OCI-LY7 (cell line): Measurements from ENCODE around the gene CEPT1. TPM values are rescaled to one million over a fixed set of nuclear protein-coding genes. Genes with fewer than 3 reads are reported as not detected.

ENCODE experiments used
- BruUV-seq: library from RNA; stranded (reverse); fragments of 400-500 nt; replicated peaks from 2 replicates; lab custom pipeline; 2021; lab: Mats Ljungman, UMichigan
- CTCF ChIA-PET: fragments of 300-600 bp; sonication (Branson Sonifier 250); formaldehyde crosslinking; loops from one replicate; lab custom pipeline; 2022; ENCODE audit warnings: antibody characterized with exemption; ENCODE audit not compliant: unreplicated experiment; lab: Charles Lee
- POLR2A ChIA-PET: fragments of 300-600 bp; sonication (Branson Sonifier 250); formaldehyde crosslinking; loops from one replicate; lab custom pipeline; 2022; ENCODE audit warnings: antibody characterized with exemption; lab: Charles Lee
- DNase-seq: peaks from one replicate; pipeline ENCODE4 v3.0.0-alpha.2; 2015; ENCODE audit warnings: low spot score
- H2AFZ ChIP-seq: fragments of 200-600 bp; sonication (generic), shearing (Covaris generic); 2 replicates; pipeline ENCODE4 v1.6.1; 2014; ENCODE audit warnings: mild to moderate bottlenecking, antibody characterized with exemption, low read length, moderate library complexity
- H3K27ac ChIP-seq: fragments of 200-600 bp; sonication (generic); 2 replicates; pipeline ENCODE4 v1.5.1; 2014; ENCODE audit warnings: mixed run types, low read depth, mild to moderate bottlenecking, moderate library complexity, low read length, inconsistent platforms; ENCODE audit not compliant: poor library complexity, severe bottlenecking
- H3K36me3 ChIP-seq: fragments of 200-600 bp; sonication (generic); 2 replicates; pipeline ENCODE4 v1.6.1; 2014; ENCODE audit warnings: mild to moderate bottlenecking, antibody characterized with exemption, low read length, moderate library complexity, mixed read lengths; ENCODE audit not compliant: insufficient read depth
- H3K4me1 ChIP-seq: fragments of 200-600 bp; sonication (generic); 2 replicates; pipeline ENCODE4 v1.5.1; 2014; ENCODE audit warnings: mild to moderate bottlenecking, low read length; ENCODE audit not compliant: insufficient read depth, poor library complexity, severe bottlenecking
- H3K4me2 ChIP-seq: fragments of 200-600 bp; sonication (generic); 2 replicates; pipeline ENCODE4 v1.6.1; 2014; ENCODE audit warnings: mild to moderate bottlenecking, low read length
- H3K4me3 ChIP-seq: fragments of 200-600 bp; sonication (generic); 2 replicates; pipeline ENCODE4 v1.5.1; 2014; ENCODE audit warnings: mild to moderate bottlenecking, low read depth, low read length; ENCODE audit not compliant: poor library complexity, severe bottlenecking
- H3K79me2 ChIP-seq: fragments of 200-600 bp; sonication (generic); 2 replicates; pipeline ENCODE4 v1.6.1; 2016; ENCODE audit warnings: low read depth, mild to moderate bottlenecking, low read length, moderate library complexity, mixed read lengths; ENCODE audit not compliant: insufficient read depth
- H3K9me2 ChIP-seq: fragments of 200-600 bp; sonication (generic); 2 replicates; pipeline ENCODE4 v1.6.1; 2016; ENCODE audit warnings: mild to moderate bottlenecking, low read length, mixed read lengths; ENCODE audit not compliant: insufficient read depth
- H3K9me3 ChIP-seq: fragments of 200-600 bp; sonication (generic); 2 replicates; pipeline ENCODE4 v1.6.1; 2014; ENCODE audit warnings: mild to moderate bottlenecking, mixed run types, low read length, mixed read lengths
- H4K20me1 ChIP-seq: fragments of 200-600 bp; sonication (generic); 2 replicates; pipeline ENCODE4 v1.6.1; 2014; ENCODE audit warnings: mild to moderate bottlenecking, antibody characterized with exemption, low read length, moderate library complexity, mixed read lengths; ENCODE audit not compliant: insufficient read depth
- EZH2phosphoT487 ChIP-seq: fragments of 200-600 bp; sonication (generic); IDR thresholded peaks from 2 replicates; pipeline ENCODE4 v1.6.1; 2018; ENCODE audit warnings: low read depth, borderline replicate concordance, mild to moderate bottlenecking, mixed run types, antibody characterized with exemption, low read length, moderate library complexity, mixed read lengths
- intact Hi-C: fragments of 100-400 bp; cut with micrococcal nuclease; formaldehyde crosslinking; loops from one replicate; pipeline ENCODE4 v1.10.0; 2022; ENCODE audit not compliant: unreplicated experiment
- total RNA-seq, 2 experiments: library from RNA; depleted of rRNA in 1 of 2; stranded (reverse); fragments of >200 nt in 1 of 2; shearing (Covaris generic) in 1 of 2; gene quantifications; 2 replicates each; pipeline ENCODE4 v1.2.3, GENCODE V29; 2014 to 2022
- TF ChIP-seq, protein P1 (sequence below): fragments of 200-600 bp; sonication (generic); conservative IDR thresholded peaks from 2 replicates; pipeline ENCODE4 v1.5.1; 2014; ENCODE audit warnings: mild to moderate bottlenecking, antibody characterized with exemption, low read length, moderate library complexity, mixed read lengths

The CEPT1 gene
- total RNA-seq, 2 experiments from 2014 or later, result 44.9 to 59.0 TPM

GRCh38 chr1:111099289-111099688 is 40.7 kb upstream of the CEPT1 start:
- H3K27ac ChIP-seq, result no peak overlapping the region
- intact Hi-C loops, result no loop called here
- H3K9me3 ChIP-seq, result peaks cover 31% of the 10 kb centered on the region; the same call in 1 of the 2 replicates
- ChIA-PET CTCF (no interaction called here), POLR2A (interaction anchor here (0.9 kb wide), 1 partner anchor 40 kb away, joined by 3 read pairs; the partner anchor contains the start of genes CEPT1 and DRAM2)
- no peaks in the 10 kb centered on the region for H3K9me2 ChIP-seq
- DNase-seq, result peak; percentile 63
- no peak overlapping the region for H3K4me2 ChIP-seq
- TF ChIP-seq, protein P1, sequence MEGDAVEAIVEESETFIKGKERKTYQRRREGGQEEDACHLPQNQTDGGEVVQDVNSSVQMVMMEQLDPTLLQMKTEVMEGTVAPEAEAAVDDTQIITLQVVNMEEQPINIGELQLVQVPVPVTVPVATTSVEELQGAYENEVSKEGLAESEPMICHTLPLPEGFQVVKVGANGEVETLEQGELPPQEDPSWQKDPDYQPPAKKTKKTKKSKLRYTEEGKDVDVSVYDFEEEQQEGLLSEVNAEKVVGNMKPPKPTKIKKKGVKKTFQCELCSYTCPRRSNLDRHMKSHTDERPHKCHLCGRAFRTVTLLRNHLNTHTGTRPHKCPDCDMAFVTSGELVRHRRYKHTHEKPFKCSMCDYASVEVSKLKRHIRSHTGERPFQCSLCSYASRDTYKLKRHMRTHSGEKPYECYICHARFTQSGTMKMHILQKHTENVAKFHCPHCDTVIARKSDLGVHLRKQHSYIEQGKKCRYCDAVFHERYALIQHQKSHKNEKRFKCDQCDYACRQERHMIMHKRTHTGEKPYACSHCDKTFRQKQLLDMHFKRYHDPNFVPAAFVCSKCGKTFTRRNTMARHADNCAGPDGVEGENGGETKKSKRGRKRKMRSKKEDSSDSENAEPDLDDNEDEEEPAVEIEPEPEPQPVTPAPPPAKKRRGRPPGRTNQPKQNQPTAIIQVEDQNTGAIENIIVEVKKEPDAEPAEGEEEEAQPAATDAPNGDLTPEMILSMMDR, result no peak
- no peak for TF ChIP-seq EZH2phosphoT487
- no peaks in the 10 kb centered on the region for H3K79me2 ChIP-seq
- H4K20me1 ChIP-seq, result no peaks in the 10 kb centered on the region
- no peak overlapping the region for H2AFZ ChIP-seq
- no peak overlapping the region for H3K4me3 ChIP-seq
- no peaks in the 10 kb centered on the region for H3K4me1 ChIP-seq
- peaks cover 10% of the 10 kb centered on the region; the same call in 1 of the 2 replicates for H3K36me3 ChIP-seq
- BruUV-seq, result no TSS peak

DNA sequence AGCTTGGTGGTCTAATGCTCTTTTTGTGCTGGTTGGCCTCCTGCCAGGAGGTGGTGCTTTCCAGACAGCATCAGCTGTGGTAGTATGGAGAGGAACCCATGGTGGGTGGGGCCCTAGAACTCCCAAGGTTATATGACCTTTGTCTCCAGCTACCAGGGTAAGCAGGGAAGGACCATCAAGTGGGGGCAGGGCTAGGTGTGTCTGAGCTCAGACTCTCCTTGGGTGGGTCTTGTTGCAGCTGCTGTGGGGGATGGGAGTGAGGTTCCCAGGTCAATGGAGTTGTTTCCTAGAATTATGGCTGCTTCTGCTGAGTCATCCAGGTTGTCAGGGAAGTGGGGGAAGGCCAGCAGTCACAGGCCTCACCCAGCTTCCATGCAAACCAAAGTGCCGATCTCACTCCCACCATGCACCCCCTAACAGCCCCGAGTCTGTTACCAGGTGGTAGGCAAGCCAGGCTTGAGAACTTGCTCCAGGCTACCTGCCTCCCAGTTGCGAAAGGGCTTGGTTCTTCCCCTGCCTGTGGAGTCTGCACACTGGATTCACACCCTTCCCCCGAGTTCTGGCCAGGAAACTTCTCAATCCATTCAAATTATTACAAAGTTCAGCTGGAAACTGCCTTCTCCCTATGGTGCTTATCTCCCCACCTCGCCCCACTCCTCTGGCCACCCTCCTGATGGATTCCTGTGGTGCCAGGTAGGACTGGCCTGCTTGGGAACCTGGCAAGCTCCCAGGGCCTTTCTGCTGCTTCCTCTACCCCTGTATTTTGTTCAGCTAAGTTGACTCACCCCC is 38.0 kb upstream of the CEPT1 start:
- intact Hi-C loops, result no loop called here
- Histone ChIP-seq H3K36me3 (peaks cover 10% of the 10 kb centered on the region; the same call in 1 of the 2 replicates), H3K4me1 (no peaks in the 10 kb centered on the region), H3K27ac (no peak overlapping the region), H3K9me2 (no peaks in the 10 kb centered on the region), H2AFZ (no peak overlapping the region), H3K4me3 (no peak overlapping the region), H4K20me1 (no peaks in the 10 kb centered on the region), H3K79me2 (no peaks in the 10 kb centered on the region), H3K9me3 (peaks cover 31% of the 10 kb centered on the region; the same call in 1 of the 2 replicates), H3K4me2 (no peak overlapping the region)
- TF ChIP-seq, protein P1, result no peak
- TF ChIP-seq EZH2phosphoT487, result no peak
- POLR2A ChIA-PET, result no interaction called here
- CTCF ChIA-PET, result no interaction called here
- no TSS peak for BruUV-seq
- DNase-seq, result no peak

- no TSS peak for BruUV-seq
- ChIA-PET CTCF (no interaction called here), POLR2A (interaction anchor here (0.8 to 1.3 kb wide), 2 partner anchors 17 to 20 kb away, joined by 3 to 5 read pairs; no protein-coding TSS in a partner anchor)
- H3K9me3 ChIP-seq, result peaks cover 36% of the 10 kb centered on the region
- TF ChIP-seq, protein P1, result no peak
- TF ChIP-seq EZH2phosphoT487, result no peak
- no peak overlapping the region for H3K4me3 ChIP-seq
- no peaks in the 10 kb centered on the region for H3K4me1 ChIP-seq
- H3K4me2 ChIP-seq, result no peak overlapping the region
- H2AFZ ChIP-seq, result no peak overlapping the region
- intact Hi-C loops, result no loop called here
- no peaks in the 10 kb centered on the region for H3K9me2 ChIP-seq
- H4K20me1 ChIP-seq, result no peaks in the 10 kb centered on the region
- peaks cover 30% of the 10 kb centered on the region for H3K36me3 ChIP-seq
- no peak overlapping the region for H3K27ac ChIP-seq
- no peak for DNase-seq
- H3K79me2 ChIP-seq, result no peaks in the 10 kb centered on the region
Observed at GRCh38 chr1:111104981-111105380, 35.0 kb upstream of the CEPT1 start.
